PC-3 (cell line): ENCODE measurements around the gene CALN1. TPM values are rescaled to one million over a fixed set of nuclear protein-coding genes. Genes with fewer than 3 reads are reported as not detected.

Experiments
- ATAC-seq: fragments of 200-7000 bp; cut with Tn5 transposase; 2 replicates; pipeline ENCODE4 v1.9.1; 2020; ENCODE audit warnings: mild to moderate bottlenecking, moderate library complexity
- BruUV-seq: library from RNA; stranded (reverse); fragments of 400-500 nt; replicated peaks from 2 replicates; lab custom pipeline; 2021; lab: Mats Ljungman, UMichigan
- CTCF ChIA-PET: fragments of 300-600 bp; sonication (Branson Sonifier 250); formaldehyde crosslinking; loops from one replicate; lab custom pipeline; 2022; ENCODE audit warnings: antibody characterized with exemption; lab: Charles Lee
- POLR2A ChIA-PET: fragments of 300-600 bp; sonication (Branson Sonifier 250); formaldehyde crosslinking; loops from one replicate; lab custom pipeline; 2022; ENCODE audit warnings: antibody characterized with exemption; ENCODE audit not compliant: unreplicated experiment; lab: Charles Lee
- DNase-seq: peaks from one replicate; pipeline ENCODE4 v3.0.0-alpha.2; 2015
- H2AFZ ChIP-seq: fragments of 300-600 bp; sonication (generic); 2 replicates; pipeline ENCODE4 v1.6.0; 2016; ENCODE audit warnings: antibody characterized with exemption, low read length
- H3F3A ChIP-seq: fragments of 300-600 bp; sonication (generic); one replicate; pipeline ENCODE4 v1.6.0; 2017; ENCODE audit warnings: antibody characterized with exemption, low read length, control low read depth, mild to moderate bottlenecking; ENCODE audit not compliant: unreplicated experiment
- H3K27ac ChIP-seq: fragments of 300-600 bp; sonication (generic); 2 replicates; pipeline ENCODE4 v1.5.1; 2016; ENCODE audit warnings: mild to moderate bottlenecking, low read length
- H3K27me3 ChIP-seq: fragments of 300-600 bp; sonication (generic); 2 replicates; pipeline ENCODE4 v1.6.1; 2016; ENCODE audit warnings: low read length, mixed read lengths
- H3K36me3 ChIP-seq: fragments of 300-600 bp; sonication (generic); 2 replicates; pipeline ENCODE4 v1.6.1; 2016; ENCODE audit warnings: low read depth, mixed run types, low read length, mixed read lengths
- H3K4me1 ChIP-seq: fragments of 300-600 bp; sonication (generic); 2 replicates; pipeline ENCODE4 v1.5.1; 2016; ENCODE audit warnings: low read length; ENCODE audit not compliant: insufficient read depth
- H3K4me2 ChIP-seq: fragments of 300-600 bp; sonication (generic); 2 replicates; pipeline ENCODE4 v1.6.0; 2016; ENCODE audit warnings: low read length
- H3K4me3 ChIP-seq: fragments of 300-600 bp; sonication (generic); 2 replicates; pipeline ENCODE4 v1.5.1; 2016; ENCODE audit warnings: mild to moderate bottlenecking, low read length, mixed read lengths
- H3K79me2 ChIP-seq: fragments of 300-600 bp; sonication (generic); 2 replicates; pipeline ENCODE4 v1.6.1; 2017; ENCODE audit warnings: low read length, mixed read lengths
- H3K9ac ChIP-seq: fragments of 300-600 bp; sonication (generic); 2 replicates; pipeline ENCODE4 v1.6.0; 2016; ENCODE audit warnings: mild to moderate bottlenecking, low read length
- H3K9me2 ChIP-seq: fragments of 300-600 bp; sonication (generic); replicated peaks from 2 replicates; pipeline ENCODE4 v1.6.1; 2016; ENCODE audit warnings: mixed run types, low read length, mixed read lengths
- H3K9me3 ChIP-seq: fragments of 300-600 bp; sonication (generic); 2 replicates; pipeline ENCODE4 v1.6.1; 2016; ENCODE audit warnings: low read length, mixed read lengths
- H4K20me1 ChIP-seq: fragments of 300-600 bp; sonication (generic); 2 replicates; pipeline ENCODE4 v1.6.1; 2016; ENCODE audit warnings: low read length, mixed read lengths
- EZH2 ChIP-seq: fragments of 300-600 bp; sonication (generic); IDR thresholded peaks from one replicate; pipeline ENCODE4 v1.6.1; 2017; ENCODE audit warnings: antibody characterized with exemption, mild to moderate bottlenecking, low read length; ENCODE audit not compliant: unreplicated experiment
- EZH2phosphoT487 ChIP-seq: fragments of 300-600 bp; sonication (generic); IDR thresholded peaks from 2 replicates; pipeline ENCODE4 v1.6.1; 2018; ENCODE audit warnings: mild to moderate bottlenecking, antibody characterized with exemption, low read length, borderline replicate concordance
- intact Hi-C: fragments of 100-400 bp; cut with micrococcal nuclease; formaldehyde crosslinking; loops from 2 replicates; pipeline ENCODE4 v1.9.0; 2023
- total RNA-seq: library from RNA; depleted of rRNA; stranded (reverse); fragments of >200 nt; gene quantifications from 2 replicates; pipeline ENCODE4 v1.2.3, GENCODE V29; 2014
- TF ChIP-seq, protein P1 (sequence below): fragments of 300-600 bp; sonication (generic); conservative IDR thresholded peaks from 2 replicates; pipeline ENCODE4 v1.5.1; 2017; ENCODE audit warnings: antibody characterized with exemption, low read depth, mild to moderate bottlenecking, low read length

CALN1 gene
- total RNA-seq, 1 experiment from 2014 or later = not detected

DNA sequence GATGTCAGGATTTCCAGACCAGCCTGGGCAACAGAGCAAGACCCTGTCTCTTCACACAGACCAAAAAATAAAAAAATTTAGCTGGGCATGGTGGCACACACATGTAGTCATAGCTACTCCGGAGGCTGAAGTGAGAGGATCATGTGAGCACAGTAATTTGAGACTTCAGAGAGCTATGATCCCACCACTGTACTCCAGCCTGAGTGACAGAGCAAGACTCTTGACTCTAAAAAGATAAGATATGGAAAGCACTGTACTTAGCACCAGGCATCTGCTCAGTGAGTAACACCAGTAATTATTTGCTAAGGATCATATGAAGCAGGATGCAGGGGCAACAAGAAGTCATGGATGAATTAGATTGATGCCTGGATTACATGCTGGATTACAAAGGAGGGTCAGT is 128.8 kb downstream of the CALN1 start:
- H3K4me2 ChIP-seq = no peak overlapping the region
- no peak for DNase-seq
- no peaks in the 10 kb centered on the region for H3K4me1 ChIP-seq
- no peak for ATAC-seq
- no peaks in the 10 kb centered on the region for H4K20me1 ChIP-seq
- H3K27ac ChIP-seq = no peak overlapping the region
- CTCF ChIA-PET = no interaction called here
- H3K79me2 ChIP-seq = no peaks in the 10 kb centered on the region
- no peaks in the 10 kb centered on the region for H3K27me3 ChIP-seq
- no peak overlapping the region for H2AFZ ChIP-seq
- intact Hi-C loops = no loop called here
- TF ChIP-seq, protein P1, sequence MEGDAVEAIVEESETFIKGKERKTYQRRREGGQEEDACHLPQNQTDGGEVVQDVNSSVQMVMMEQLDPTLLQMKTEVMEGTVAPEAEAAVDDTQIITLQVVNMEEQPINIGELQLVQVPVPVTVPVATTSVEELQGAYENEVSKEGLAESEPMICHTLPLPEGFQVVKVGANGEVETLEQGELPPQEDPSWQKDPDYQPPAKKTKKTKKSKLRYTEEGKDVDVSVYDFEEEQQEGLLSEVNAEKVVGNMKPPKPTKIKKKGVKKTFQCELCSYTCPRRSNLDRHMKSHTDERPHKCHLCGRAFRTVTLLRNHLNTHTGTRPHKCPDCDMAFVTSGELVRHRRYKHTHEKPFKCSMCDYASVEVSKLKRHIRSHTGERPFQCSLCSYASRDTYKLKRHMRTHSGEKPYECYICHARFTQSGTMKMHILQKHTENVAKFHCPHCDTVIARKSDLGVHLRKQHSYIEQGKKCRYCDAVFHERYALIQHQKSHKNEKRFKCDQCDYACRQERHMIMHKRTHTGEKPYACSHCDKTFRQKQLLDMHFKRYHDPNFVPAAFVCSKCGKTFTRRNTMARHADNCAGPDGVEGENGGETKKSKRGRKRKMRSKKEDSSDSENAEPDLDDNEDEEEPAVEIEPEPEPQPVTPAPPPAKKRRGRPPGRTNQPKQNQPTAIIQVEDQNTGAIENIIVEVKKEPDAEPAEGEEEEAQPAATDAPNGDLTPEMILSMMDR = no peak
- no peak for TF ChIP-seq EZH2
- no peak for TF ChIP-seq EZH2phosphoT487
- H3K4me3 ChIP-seq = no peak overlapping the region
- POLR2A ChIA-PET = no interaction called here
- no peaks in the 10 kb centered on the region for H3F3A ChIP-seq
- H3K9me3 ChIP-seq = no peaks in the 10 kb centered on the region
- no peaks in the 10 kb centered on the region for H3K36me3 ChIP-seq
- BruUV-seq = no TSS peak
- H3K9ac ChIP-seq = no peak overlapping the region
- H3K9me2 ChIP-seq = no peaks in the 10 kb centered on the region

DNA sequence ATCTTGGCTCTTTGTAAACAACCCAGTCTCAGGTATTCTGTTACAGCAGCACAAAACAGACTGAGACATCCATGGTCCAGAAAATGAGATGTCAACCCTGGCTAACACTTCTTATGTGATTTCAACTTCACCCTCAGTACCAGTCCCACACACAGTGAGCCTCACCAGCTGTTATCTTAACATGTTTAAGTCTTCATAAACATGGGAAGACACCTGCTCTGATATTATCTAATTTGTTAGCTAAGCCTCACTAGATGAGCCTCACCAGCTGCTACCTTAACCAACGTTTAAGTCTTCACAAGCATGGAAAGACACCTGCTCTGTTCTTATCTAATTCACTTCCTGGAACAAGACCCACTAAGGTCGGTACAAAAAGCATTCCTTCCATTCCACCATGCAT is 130.8 kb downstream of the CALN1 start:
- no peak for DNase-seq
- no peaks in the 10 kb centered on the region for H4K20me1 ChIP-seq
- no TSS peak for BruUV-seq
- no peak overlapping the region for H2AFZ ChIP-seq
- TF ChIP-seq EZH2 = no peak
- TF ChIP-seq, protein P1 = no peak
- no peak for TF ChIP-seq EZH2phosphoT487
- H3F3A ChIP-seq = no peaks in the 10 kb centered on the region
- ATAC-seq = no peak
- H3K79me2 ChIP-seq = no peaks in the 10 kb centered on the region
- intact Hi-C loops = no loop called here
- no peaks in the 10 kb centered on the region for H3K36me3 ChIP-seq
- H3K9me3 ChIP-seq = no peaks in the 10 kb centered on the region
- H3K9ac ChIP-seq = no peak overlapping the region
- CTCF ChIA-PET = no interaction called here
- no peaks in the 10 kb centered on the region for H3K27me3 ChIP-seq
- H3K4me2 ChIP-seq = no peak overlapping the region
- no peaks in the 10 kb centered on the region for H3K9me2 ChIP-seq
- H3K4me3 ChIP-seq = no peak overlapping the region
- no peak overlapping the region for H3K27ac ChIP-seq
- POLR2A ChIA-PET = no interaction called here
- no peaks in the 10 kb centered on the region for H3K4me1 ChIP-seq

DNA sequence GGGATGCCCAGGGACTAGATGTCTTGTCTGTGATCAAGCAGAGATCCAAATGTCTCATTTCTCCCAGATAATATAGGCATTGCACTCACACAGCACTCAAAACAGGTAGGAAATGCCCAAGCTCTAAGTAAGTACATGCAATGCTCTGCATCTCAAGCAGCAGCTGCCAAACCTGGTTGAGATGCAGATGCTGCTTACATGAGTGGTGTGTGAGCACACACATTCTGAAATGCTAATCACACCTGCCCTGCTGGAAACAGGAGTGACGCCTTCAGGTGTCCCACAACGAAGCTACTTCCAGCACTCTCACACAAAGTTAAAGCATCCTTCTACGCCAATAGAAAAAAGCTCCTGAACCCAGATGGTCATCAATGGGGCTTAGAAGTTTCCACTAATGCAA is 132.9 kb downstream of the CALN1 start:
- Histone ChIP-seq H3K9me3 (no peaks in the 10 kb centered on the region), H2AFZ (no peak overlapping the region), H3K79me2 (no peaks in the 10 kb centered on the region), H3K4me1 (no peaks in the 10 kb centered on the region), H3K27me3 (no peaks in the 10 kb centered on the region), H3K36me3 (no peaks in the 10 kb centered on the region), H3K4me2 (no peak overlapping the region), H3K9ac (no peak overlapping the region), H4K20me1 (no peaks in the 10 kb centered on the region), H3K4me3 (no peak overlapping the region), H3K9me2 (no peaks in the 10 kb centered on the region), H3F3A (no peaks in the 10 kb centered on the region), H3K27ac (no peak overlapping the region)
- ChIA-PET CTCF (no interaction called here), POLR2A (no interaction called here)
- no peak for DNase-seq
- intact Hi-C loops = no loop called here
- no TSS peak for BruUV-seq
- ATAC-seq = no peak
- TF ChIP-seq EZH2phosphoT487 (no peak), EZH2 (no peak)
- TF ChIP-seq, protein P1 = no peak
